Body of pancreas (tissue), 4 donors: Measurements from ENCODE around the gene ACBD6.

Experiments used
- CTCF ChIP-seq, 7 experiments: fragments of 450-650 bp in 4 of 7; fragments of 200-600 bp in 3 of 7; sonication (generic) in 3 of 7; IDR thresholded peaks; one replicate each; pipeline ENCODE4 v1.5.1; 2016 to 2019; ENCODE audit warnings: antibody characterized with exemption in 7 of 7
- POLR2A ChIP-seq, 3 donors: fragments of 450-650 bp; IDR thresholded peaks; one replicate each; pipeline ENCODE4 v1.6.1; 2016; ENCODE audit warnings: antibody characterized with exemption in 3 of 3, mild to moderate bottlenecking in 2 of 3

DNA sequence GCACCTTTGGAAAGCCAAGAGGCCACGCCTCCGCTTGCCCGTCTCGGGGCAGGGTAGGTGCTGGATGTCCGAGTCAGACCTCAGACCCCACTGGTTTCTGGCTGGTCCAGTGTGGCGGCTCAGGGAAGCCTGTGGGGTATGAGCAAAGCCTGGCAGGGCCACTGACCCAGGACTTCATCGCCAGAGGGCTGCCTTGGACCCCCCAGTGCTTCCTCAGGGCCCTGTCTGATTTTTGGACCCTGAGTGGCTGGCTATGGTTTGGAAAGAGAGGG lies 251.9 kb downstream of the ACBD6 start:
- no peak for TF ChIP-seq CTCF (IDR thresholded peaks at IDR 0.05)
- TF ChIP-seq POLR2A (IDR thresholded peaks at IDR 0.05) = no peak
